H1 (cell line): ENCODE measurements around the gene EPS8L1.

ENCODE experiments used
- CHD1 ChIP-seq: IDR thresholded peaks from 2 replicates; pipeline ENCODE4 v1.6.1; 2012; ENCODE audit warnings: low read depth, low read length, improper control_type of control experiment
- EGR1 ChIP-seq: IDR thresholded peaks from 2 replicates; pipeline ENCODE4 v1.6.1; 2011; ENCODE audit warnings: low read depth, low read length, borderline replicate concordance
- HDAC6 ChIP-seq: IDR thresholded peaks from one replicate; pipeline ENCODE4 v1.7.1; 2012; ENCODE audit warnings: low read depth, mild to moderate bottlenecking, inconsistent platforms, low read length, moderate library complexity
- PHF8 ChIP-seq: fragments of 200-600 bp; sonication (generic); conservative IDR thresholded peaks from 2 replicates; pipeline ENCODE4 v1.7.1; 2012; ENCODE audit warnings: low read depth, mild to moderate bottlenecking, inconsistent platforms, low read length, moderate library complexity
- POLR2A ChIP-seq, 2 experiments: IDR thresholded peaks; 1 replicate in 1 of 2; 2 replicates in 1 of 2; pipeline ENCODE4 v1.6.1; 2011; ENCODE audit warnings: low read depth in 2 of 2, low read length in 2 of 2, mild to moderate bottlenecking in 2 of 2; ENCODE audit errors: control extremely low read depth in 1 of 2
- SP1 ChIP-seq: IDR thresholded peaks from 2 replicates; pipeline ENCODE4 v1.6.1; 2011; ENCODE audit warnings: low read depth, low read length
- TAF1 ChIP-seq: IDR thresholded peaks from 2 replicates; pipeline ENCODE4 v1.6.1; 2011; ENCODE audit warnings: mild to moderate bottlenecking, low read depth, low read length
- YY1 ChIP-seq: IDR thresholded peaks from 2 replicates; pipeline ENCODE4 v1.6.1; 2011; ENCODE audit warnings: low read depth, mild to moderate bottlenecking, low read length
- ZNF274 ChIP-seq: IDR thresholded peaks from 2 replicates; pipeline ENCODE4 v1.7.0; 2012; ENCODE audit warnings: low read length, borderline replicate concordance; ENCODE audit errors: extremely low read depth
- TF ChIP-seq, protein P1 (sequence below), 3 experiments: IDR thresholded peaks; 1 replicate in 2 of 3; 2 replicates in 1 of 3; pipeline versions ENCODE4 v1.5.1 to v1.6.1; 2011; ENCODE audit warnings: low read length in 3 of 3, mild to moderate bottlenecking in 3 of 3, inconsistent platforms in 2 of 3, low read depth in 1 of 3, moderate library complexity in 1 of 3; ENCODE audit not compliant: insufficient read depth in 1 of 3; ENCODE audit errors: control extremely low read depth in 1 of 3

DNA sequence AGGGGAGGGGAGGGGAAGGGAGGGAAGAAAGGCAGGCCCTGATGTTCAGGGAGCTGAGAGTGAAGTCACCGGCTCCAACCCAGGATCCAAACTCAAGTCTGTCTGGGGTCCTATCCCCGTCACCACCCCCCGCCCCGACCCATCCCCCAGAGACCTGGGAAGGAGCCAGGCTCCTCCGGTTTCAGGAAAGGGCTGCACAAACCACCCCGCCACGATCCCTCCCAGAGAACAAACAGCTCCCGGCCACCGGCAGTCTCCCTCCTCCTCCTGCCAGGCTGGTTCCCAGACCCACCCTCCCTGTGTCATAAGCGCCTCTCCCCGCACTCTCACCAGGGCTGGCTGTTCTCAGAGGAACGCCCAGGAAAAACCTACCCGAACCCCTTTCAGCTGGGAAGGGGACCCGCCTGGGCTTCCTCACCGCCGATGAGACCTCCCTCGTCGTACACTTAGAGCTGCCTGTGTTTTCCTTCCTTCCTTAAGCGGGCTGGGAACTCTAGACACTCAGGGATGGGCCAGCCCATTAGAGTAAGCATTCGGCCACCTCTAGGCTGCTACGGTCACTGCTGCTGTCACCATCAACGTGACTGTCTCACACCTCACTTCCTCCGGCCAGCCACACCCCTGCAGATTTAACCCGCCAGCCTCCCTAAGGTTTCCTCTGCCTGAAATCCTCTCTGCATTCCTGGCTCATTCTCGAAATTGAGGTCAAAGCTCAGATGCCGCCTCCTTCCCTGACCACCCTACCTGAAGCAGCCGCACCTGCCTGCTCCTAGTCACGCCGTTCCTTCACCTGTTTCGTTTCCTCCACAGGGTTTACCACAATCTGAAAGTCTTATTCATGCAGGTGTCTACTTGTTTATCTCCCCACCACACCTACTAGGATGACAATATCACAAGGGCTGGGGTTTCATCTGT, 6.5 kb upstream of the EPS8L1 start:
- TF ChIP-seq ZNF274 (no peak), YY1 (no peak), TAF1 (no peak), POLR2A (IDR thresholded peaks at IDR 0.05; ENCODE audit: control extremely low read depth in 1 of 2, low read depth in 2 of 2, low read length in 2 of 2) (no peak), HDAC6 (no peak), EGR1 (no peak), PHF8 (no peak), CHD1 (no peak), SP1 (no peak)
- TF ChIP-seq, protein P1, sequence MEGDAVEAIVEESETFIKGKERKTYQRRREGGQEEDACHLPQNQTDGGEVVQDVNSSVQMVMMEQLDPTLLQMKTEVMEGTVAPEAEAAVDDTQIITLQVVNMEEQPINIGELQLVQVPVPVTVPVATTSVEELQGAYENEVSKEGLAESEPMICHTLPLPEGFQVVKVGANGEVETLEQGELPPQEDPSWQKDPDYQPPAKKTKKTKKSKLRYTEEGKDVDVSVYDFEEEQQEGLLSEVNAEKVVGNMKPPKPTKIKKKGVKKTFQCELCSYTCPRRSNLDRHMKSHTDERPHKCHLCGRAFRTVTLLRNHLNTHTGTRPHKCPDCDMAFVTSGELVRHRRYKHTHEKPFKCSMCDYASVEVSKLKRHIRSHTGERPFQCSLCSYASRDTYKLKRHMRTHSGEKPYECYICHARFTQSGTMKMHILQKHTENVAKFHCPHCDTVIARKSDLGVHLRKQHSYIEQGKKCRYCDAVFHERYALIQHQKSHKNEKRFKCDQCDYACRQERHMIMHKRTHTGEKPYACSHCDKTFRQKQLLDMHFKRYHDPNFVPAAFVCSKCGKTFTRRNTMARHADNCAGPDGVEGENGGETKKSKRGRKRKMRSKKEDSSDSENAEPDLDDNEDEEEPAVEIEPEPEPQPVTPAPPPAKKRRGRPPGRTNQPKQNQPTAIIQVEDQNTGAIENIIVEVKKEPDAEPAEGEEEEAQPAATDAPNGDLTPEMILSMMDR (IDR thresholded peaks at IDR 0.05; ENCODE audit: control extremely low read depth in 1 of 3, insufficient read depth in 1 of 3, low read depth in 1 of 3, low read length in 3 of 3): no peak
